Activated T-cell treated with anti-CD3 and anti-CD28 coated beads for 1 hour (primary cell): ENCODE measurements around the gene STARD9.
"Not testable (repeated sequence)": the region's sequence is repeated elsewhere in the genome, so short reads cannot be mapped to it uniquely, and the experiment has no call there.

Source experiments
- DNase-seq: peaks from one replicate; pipeline ENCODE4 v3.0.0-alpha.2; 2020; ENCODE audit warnings: low read depth

Gene STARD9

DNA sequence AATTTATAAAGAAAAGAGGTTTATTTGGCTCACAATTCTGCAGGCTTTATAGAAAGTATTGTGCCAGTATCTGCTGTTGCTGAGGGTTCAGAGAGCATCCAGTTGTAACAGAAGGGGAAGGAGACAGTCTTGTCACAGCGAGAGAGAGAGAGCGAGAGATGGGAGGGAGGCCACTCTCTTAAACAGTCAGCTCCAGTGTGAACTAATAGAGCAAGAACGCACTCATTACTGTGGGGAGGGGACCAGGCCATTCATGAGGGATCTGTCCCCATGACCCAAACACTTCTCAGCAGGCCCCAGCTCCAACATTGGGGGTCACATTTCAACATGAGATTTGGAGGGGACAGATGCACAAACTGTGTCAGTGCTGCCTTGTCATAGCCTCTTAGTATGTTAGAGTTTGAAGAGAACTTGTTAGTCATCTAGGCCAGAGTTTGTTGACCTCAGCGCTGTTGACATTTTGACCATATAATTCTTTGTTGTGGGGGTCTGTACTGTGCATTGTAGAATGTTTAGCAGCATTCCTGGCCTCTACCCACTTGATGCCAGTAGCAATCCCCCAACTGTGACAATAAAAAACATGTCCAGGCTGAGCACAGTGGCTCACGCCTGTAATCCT lies 15.3 kb downstream of the STARD9 start:
- no peak for DNase-seq

DNA sequence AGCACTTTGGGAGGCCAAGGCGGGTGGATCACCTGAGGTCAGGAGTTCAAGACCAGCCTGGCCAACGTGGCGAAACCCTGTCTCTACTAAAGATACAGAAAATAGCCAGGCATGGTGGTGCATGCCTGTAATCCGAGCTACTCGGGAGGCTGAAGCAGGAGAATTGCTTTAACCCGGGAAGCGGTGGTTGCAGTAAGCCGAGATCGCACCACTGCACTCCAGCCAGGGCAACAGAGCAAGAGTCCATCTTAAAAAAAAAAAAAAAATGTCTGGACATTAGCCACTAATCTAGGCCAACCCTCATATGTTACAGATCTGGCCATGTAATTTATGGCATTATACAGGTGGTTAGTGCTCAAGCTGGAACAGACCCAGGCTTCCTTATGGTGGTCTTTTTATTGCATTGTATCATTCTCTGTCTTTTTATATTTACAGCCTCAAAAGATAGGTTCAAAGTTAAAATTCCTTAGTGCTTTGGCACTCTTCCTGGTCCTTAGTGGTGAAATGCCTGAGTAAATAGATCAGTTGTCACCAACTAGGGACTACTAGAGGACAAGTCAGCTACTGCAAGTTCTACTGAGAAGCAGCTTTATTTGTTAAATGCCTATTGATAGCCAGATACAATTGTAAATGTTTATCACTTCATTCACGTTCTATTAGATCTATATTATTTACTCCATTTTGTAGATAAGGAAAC lies 16.0 kb downstream of the STARD9 start:
- no peak for DNase-seq

DNA sequence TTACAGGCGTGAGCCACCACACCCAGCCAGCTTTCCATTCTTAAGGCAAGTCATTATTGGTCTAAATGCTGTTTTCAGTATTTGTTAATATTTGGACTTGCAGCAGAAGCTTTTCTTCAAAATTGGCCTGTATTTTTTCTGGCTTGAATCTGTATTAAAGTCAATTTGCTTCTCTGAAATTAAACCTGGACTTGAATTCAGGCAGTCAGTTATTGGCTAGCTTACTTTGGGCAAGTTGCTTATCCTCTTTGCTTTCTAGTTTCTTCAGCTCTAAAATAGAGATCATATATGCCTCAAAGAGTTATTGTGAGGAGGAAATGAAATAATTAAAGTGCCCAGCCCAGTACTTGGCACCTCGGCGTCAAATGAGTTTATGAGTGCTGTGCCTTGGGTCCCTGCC lies 17.3 kb downstream of the STARD9 start:
- no peak for DNase-seq

DNA sequence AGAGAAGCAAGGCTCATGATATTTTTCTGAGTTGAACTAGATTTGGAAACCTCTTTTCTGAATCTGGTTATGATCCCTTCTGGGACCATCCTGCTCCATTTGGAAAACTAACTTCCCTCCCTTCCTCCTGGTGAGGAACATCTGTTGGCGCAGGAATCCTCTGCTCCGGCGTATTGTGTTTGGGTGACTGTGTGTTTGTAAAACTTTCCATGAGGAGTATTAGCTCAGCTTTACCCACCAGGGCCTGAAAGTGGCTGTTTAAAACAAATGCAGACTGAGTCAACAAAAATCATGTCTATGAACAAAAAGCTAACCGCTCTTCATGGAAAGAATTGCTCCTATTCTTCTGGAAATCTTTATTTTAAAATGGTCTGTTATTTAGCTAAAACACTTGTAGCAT lies 17.7 kb downstream of the STARD9 start:
- no peak for DNase-seq

DNA sequence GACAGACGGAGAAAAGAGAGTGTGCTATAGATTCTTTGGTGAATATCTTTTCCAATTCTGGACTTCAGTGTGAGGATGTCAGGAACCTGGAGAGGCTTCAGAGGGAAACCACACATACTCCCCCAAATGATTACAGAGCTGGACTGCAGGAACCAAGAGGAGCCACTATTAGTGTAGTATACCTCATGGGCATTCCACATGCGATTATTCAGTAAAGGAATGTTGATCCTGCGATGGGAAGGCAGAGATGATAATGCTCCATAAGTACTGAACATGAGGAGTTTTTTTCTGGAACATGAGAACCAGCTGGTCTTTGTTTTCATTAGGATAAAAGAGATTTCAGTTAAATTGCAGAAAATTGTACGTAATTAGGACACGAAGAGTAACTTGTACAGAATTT lies 18.7 kb downstream of the STARD9 start:
- no peak for DNase-seq

DNA sequence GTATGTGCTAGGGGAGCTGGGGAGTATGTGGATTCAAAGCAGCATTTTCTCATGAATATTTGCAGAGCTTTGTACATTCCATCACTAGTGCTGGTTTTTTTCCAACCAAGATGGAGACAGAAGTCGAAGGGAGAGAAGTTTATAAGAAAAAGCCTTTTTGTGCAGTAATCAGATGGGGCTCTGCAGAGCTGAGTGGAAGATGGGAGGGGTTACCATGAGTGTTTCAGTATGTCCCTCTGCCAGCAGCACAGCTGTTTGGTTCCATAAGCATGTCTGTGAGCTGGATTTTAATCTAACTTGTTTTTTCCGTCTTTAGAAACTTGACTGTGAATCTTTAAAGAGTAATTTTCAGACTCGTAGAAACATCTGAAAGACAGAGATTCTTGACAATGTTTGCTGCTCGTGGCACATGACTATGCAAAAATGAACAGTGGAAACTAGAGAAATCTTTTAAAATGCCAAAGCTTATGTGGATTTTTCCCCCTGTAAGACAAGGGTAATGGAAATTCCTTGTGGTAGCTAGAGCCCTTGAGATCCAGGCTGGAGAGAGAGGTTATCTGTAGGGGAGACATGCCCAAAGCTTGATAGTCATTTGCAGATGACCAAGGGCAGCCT lies 20.3 kb downstream of the STARD9 start:
- no peak for DNase-seq

DNA sequence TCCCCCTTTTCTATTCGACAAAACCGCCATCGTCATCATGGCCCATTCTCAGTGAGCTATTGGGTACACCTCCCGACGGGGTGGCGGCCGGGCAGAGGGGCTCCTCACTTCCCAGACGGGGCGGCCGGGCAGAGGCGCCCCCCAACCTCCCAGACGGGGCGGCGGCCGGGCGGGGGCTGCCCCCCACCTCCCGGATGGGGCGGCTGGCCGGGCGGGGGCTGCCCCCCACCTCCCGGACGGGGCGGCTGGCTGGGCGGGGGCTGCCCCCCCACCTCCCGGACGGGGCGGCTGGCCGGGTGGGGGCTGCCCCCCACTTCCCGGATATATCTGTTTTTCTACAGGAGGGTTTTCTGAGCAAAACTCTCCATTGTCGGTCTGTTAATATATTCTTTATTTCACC lies 25.9 kb downstream of the STARD9 start:
- DNase-seq = not testable (repeated sequence)

DNA sequence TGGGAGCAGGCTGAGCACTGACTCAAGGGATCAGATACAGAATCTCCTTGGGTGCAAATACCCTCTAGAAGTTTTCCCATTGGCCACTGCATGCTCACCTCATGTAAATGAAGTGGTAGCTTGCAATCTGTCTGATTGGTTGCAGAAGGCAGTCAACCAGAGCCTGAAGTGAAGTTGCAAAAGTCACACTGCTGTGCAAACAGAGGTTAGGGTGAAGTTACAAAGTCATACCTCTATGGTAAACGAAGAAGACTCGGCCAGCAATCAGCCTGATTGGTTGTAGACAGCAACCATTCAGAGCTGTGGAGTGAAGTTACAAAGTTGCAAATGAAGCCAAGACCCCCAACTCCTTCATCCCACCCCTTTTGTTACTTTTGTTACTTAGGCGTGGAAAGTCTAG lies 27.1 kb downstream of the STARD9 start:
- no peak for DNase-seq

DNA sequence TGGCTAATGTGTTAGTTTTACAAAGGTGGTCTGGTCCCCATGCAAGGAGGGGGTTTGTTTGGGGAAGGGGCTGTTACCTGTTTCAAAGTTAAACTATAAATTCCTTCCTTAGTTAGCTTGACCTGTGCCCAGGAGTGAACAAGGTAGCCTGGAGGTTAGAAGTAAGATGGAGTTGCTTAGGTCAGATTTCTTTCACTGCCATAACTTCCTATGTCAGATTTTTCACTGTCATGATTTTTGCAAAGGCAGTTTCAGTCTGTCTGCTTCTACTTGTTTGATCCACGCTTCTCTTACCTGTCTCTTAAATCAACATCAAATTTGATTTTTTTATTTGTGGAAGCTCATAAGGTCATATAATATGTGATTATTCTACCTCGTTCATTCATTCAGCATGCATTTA lies 28.6 kb downstream of the STARD9 start:
- no peak for DNase-seq

DNA sequence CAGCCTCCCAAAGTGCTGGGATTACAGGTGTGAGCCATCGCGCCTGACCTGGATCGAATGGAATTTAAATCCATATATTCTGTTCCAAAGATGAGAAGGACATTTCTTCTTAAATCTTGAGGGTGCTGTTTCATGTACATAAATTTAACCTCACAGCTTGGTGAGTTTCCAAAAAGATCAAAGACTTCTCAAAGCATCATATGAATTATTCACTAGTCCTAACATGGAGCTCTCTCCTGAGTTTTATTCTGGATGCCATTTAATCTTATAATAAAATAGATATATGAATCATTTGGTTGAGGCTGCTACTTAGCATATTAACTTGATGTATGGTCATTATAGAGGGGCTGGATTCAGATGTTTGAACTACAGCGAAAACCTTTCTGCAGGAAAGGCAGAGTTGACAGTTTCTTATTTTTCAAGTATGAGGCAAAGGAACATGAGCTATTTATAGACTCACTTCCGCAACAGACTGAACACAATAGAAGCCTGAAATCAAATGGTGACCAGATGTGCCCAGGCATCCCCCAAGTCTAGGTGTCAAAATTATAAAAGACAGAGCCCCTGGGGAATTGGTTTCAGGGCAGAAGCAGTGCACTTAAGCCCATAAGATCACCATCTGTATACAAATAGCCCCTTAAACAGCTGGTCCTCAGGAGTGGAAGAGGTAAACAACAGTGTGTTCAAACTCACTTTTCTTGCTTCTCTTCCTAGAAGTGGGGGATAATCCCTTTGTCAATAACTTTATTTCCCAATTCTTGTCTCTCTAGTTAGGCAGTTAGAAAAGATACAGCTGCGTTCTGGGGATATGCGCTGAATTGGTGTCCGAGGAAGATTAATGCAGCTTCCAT lies 29.7 kb downstream of the STARD9 start:
- no peak for DNase-seq

DNA sequence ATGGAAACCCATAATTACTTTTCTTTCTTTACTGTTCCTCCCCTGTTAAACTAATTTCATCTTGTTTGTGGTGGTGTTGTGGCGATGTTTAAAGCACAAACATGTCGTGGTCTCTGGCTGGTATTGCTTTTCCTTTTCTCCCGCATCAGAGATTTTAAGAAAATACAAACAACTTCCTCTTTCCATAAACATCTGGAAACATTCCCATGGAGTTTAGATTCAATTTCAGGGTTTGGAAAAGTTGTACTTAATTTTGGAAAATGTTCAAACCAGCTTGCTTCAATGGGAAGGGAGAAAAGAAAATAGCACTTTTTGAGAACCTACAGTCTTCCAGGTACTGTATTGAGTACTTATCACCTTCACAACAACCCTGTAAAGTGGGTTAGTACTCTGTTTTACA lies 30.4 kb downstream of the STARD9 start:
- DNase-seq = no peak

DNA sequence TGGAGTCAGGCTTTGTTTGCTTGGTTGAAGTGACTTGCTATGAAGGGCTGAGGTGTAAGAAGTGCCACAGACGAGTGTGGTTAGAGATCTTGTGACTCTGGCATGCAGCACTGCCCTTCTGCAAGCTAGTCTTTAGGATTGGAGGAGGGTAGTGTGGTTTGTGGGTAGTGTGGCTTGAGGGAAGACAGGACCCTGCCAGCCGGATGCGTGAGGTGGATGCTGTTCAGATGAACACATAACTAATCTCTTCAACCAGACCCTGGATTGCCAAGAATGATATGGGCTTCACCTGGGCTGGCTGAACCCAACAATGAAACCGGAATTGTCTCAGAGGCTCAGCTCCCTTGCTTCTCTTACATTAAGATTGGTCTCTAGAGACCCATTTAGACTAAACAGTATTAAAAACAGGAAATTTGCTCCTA lies 32.7 kb downstream of the STARD9 start:
- DNase-seq = peak; percentile 11

DNA sequence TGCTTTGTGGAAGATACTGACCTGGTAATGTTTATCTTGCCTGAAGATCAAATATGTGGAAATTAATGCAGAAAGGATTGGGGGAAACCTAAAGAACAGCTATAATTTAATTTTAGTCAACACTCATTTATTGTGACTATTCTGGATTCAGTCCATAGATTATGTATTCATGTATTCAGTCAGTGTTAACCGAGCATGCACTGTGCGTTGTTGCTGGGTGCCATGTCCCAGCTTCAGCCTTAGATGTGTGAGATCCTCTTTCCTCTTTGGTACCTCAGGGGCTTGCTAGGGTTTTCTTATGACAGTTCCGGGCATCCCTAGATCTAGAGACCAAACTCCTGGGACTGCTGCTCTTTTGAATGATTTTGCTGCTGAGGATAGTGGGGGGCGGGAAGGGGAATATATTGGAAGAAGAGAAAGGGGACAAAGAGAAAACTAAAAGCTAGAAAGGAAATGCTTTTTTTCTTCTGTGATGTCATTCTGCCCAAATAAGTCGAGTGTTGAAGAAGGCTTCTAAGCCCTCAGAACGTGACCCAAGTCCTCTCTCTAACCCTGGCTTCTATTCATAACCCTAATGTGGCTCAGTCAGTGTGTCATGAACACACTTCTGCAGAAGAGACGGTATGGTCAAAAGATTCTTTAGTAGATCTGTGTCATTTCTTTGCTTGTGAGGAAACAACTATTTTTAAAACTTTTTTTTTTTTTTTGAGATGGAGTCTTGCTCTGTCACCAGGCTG lies 33.5 kb downstream of the STARD9 start:
- DNase-seq = no peak

DNA sequence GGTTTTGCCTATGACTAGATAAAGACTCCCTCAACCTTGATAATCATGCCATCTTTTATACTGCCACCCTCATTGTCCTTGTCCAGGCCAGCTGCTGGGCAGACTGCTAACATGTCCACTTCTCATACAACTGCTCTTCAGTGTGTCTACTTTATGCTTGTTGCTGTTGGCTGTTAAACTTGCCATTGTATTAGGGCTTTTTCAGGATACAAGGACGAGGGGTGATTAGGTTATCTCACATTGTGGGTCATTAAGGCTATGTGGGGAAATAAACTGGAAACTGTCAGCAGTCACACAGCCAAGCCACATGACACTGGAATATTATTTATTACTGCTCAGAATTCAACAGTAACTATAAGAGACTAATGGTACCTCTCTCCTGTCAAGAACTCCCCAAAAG lies 36.1 kb downstream of the STARD9 start:
- DNase-seq = no peak

DNA sequence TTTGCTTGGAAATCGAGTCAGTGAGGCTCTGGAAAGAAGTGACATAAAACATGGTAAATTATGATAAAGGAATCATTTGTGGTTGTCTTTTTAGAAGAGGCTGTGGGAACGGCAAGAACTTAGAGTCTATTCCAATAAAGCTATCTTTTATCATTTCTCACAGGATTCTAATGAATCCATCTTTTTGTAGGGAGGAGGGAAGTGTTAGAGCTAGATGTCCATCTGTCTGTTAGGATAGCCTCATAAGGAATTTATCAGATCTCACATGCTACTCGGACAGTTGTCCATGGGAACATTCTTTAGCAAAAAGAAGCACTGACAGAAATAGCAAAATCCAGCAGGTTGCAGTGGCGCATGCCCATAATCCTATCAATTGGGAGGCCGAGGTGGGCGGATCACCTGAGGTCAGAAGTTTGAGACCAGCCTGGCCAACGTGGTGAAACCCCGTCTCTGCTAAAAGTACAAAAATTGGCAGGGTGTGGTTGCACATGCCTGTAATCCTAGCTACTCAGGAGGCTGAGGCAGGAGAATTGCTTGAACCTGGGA lies 37.0 kb downstream of the STARD9 start:
- no peak for DNase-seq

DNA sequence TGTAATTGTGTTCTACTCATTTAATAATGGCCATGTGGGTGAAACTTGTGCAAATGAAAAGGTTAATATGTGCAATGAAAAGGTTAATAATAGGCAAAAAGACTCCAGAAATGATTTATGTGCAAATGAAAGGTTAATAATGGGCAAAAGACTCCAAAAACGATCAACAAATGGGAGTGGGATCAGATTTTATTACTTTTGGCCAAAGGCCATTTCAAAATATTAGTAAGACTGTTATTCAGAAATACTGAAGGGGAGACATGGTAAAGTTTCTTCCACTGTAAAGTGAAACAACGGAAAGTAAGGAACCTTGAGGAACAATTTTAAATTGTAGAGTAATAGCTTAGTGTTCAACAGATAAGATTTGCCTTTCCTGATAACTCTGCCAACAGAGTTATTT lies 40.7 kb downstream of the STARD9 start:
- no peak for DNase-seq

DNA sequence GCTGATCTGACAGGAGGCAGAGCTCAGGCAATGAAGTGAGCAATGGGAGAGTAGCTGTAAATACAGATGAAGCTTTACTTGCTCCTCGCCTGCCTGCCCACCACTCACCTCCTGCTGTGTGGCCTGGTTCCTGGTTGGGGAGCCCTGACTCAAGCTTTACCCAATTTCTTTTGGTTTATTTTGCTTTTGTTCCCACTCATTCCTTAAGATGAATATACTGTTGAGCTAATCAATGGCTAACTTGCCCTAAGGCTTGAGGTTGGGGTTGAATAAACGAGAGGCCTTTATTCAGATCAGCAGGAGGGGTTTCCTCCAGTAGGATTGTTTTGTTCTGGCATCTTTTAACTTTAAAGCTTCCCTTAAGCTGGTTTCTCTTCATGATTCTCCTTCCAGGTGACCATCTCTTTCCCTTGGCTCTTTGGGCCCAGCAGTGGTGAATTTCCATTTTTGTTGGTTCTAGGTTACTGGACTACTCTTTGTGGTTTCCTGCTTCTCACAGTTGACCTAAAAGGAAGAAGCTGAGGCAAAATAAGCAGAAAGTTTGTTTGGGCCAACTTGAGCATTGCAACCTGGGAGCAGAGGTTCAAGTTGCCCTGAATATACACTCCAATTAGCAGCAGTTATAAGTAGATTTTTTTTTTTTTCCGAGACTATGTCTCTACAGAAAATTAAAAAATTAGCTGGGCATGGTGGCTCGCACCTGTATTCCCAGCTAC lies 44.4 kb downstream of the STARD9 start:
- no peak for DNase-seq

DNA sequence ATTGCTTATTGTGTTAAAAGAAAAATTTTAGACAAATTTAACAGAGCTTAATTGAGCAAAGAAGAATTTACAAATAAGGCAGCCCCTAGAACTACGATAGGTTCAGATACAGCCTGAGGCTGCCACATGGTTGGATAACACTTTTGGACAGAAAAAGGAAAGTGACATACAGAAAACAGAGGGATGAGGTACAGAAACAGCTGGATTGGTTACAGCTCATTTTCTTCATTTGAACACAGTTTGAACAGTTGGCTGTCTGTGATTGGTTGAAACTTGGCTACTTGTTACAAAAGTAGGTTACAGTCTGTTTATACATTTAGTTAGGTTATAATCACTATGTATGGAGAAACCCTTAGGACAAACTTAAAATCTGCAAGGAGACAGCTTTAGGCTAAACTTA lies 46.0 kb downstream of the STARD9 start:
- DNase-seq = no peak

DNA sequence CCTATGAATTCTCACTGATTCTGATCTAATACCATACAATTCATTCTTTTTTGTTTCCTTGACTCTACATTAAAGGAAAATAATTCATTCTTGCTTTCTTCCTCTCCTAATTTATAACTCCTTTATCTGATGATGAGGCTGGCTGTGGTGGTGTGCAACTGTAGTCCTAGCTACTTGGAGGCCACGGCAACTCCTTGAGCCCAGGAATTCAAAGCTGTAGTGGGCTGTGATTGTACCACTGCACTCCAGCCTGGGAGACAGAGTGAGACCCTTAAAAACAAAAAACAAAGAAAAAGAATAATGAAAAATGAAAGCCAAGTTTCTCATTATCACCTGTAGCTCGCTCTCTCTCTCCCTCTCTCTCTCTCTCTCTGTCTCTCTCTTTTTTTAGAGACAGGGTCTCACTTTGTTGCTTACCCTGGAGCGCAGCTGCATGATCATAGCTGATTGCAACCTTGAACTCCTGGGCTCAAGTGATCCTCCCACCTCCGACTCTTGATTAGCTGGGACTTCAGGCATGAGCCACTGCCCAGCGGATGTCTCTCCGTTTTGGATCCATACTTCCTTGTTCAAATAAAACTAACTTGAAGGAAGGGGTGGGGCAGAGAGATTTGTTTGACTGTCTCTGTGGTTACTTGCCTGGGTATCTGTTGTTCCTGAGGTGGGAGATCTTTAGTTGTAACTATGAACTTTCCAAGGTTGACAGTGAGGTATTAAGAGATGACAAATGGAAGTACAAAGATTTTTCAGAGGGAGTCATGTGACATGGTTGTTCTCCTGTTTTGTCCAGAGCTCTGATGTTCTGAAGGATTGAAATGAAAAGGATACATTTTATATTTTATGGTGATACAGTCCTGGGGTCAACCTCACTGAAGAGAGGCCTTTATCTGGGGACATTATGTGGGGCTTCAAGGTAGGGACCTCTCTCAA lies 46.9 kb downstream of the STARD9 start:
- no peak for DNase-seq

DNA sequence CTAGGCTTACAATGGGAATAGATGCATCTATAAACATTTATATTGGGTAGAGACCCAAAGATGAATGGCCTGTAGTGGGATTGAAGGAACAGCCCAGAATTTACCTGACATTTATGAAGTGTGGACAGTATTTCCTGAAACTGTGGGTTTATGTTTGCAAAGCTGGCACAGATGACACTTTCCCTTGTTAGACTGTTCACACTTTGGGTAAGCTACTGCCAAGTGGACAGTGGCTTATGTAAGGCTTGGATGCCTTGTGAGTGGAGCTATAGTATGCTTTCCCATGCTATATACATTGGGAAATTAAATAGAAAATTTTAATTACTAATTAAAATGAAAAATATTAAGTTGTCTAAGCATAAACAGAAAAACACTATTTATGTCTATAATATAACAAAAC lies 48.5 kb downstream of the STARD9 start:
- no peak for DNase-seq
